ENCODE data around the gene XRCC2. TPM values are rescaled to one million over a fixed set of nuclear protein-coding genes. Genes with fewer than 3 reads are reported as not detected.

Gene XRCC2
- polyA plus RNA-seq, 1 donor from 2014 or later, result 0.89 TPM

- no peak overlapping the region for H3K9ac ChIP-seq (ENCODE audit: low read length)
- no peaks in the 10 kb centered on the region for H3K36me3 ChIP-seq (ENCODE audit: insufficient read depth, low read length)
- H3K27me3 ChIP-seq (ENCODE audit: insufficient read depth, low read depth, low read length), result no peaks in the 10 kb centered on the region
- no peak overlapping the region for H2AFZ ChIP-seq (ENCODE audit: low read depth, low read length)
- no peaks in the 10 kb centered on the region for H3F3A ChIP-seq (ENCODE audit: insufficient read depth, low read length, poor library complexity, severe bottlenecking)
- H4K20me1 ChIP-seq (ENCODE audit: insufficient read depth), result no peaks in the 10 kb centered on the region
- H3K4me3 ChIP-seq (ENCODE audit: low read length), result no peak overlapping the region
- no peak overlapping the region for H3K27ac ChIP-seq (ENCODE audit: low read length)
- peaks cover 27% of the 10 kb centered on the region for H3K79me2 ChIP-seq (replicated peaks; ENCODE audit: insufficient read depth, low read length)
- H3K9me3 ChIP-seq (ENCODE audit: low read length), result no peaks in the 10 kb centered on the region
- no peak for TF ChIP-seq TAF1 (IDR thresholded peaks at IDR 0.05; ENCODE audit: low read depth)
- TF ChIP-seq EP300 (conservative IDR thresholded peaks at IDR 0.05; ENCODE audit: poor library complexity, severe bottlenecking), result no peak
- TF ChIP-seq MXI1 (conservative IDR thresholded peaks at IDR 0.05; ENCODE audit: poor library complexity, severe bottlenecking), result no peak
- TF ChIP-seq EZH2 (IDR thresholded peaks at IDR 0.05; ENCODE audit: borderline replicate concordance, insufficient read depth, low read length, poor library complexity, severe bottlenecking), result no peak
- TF ChIP-seq CTCF (IDR thresholded peaks at IDR 0.05; ENCODE audit: poor library complexity, severe bottlenecking), result no peak
- no peak for TF ChIP-seq POLR2AphosphoS5 (IDR thresholded peaks at IDR 0.05)
- TF ChIP-seq SMC3 (conservative IDR thresholded peaks at IDR 0.05; ENCODE audit: poor library complexity), result no peak
- TF ChIP-seq RAD21 (conservative IDR thresholded peaks at IDR 0.05), result no peak
- no peak for TF ChIP-seq REST (IDR thresholded peaks at IDR 0.05; ENCODE audit: borderline replicate concordance)
- H3K4me2 ChIP-seq (ENCODE audit: low read length), result no peak overlapping the region
- no peaks in the 10 kb centered on the region for H3K9me2 ChIP-seq (ENCODE audit: insufficient read depth, low read length)
These were observed 2.0 kb downstream of the XRCC2 start for GRCh38 chr7:152673897-152674296.

GRCh38 chr7:152672626-152673025 lies 3.3 kb downstream of the XRCC2 start:
- TF ChIP-seq RAD21 (conservative IDR thresholded peaks at IDR 0.05) (no peak), MXI1 (conservative IDR thresholded peaks at IDR 0.05; ENCODE audit: poor library complexity, severe bottlenecking) (no peak), EP300 (conservative IDR thresholded peaks at IDR 0.05; ENCODE audit: poor library complexity, severe bottlenecking) (no peak), TAF1 (IDR thresholded peaks at IDR 0.05; ENCODE audit: low read depth) (no peak), POLR2AphosphoS5 (IDR thresholded peaks at IDR 0.05) (no peak), SMC3 (conservative IDR thresholded peaks at IDR 0.05; ENCODE audit: poor library complexity) (no peak), CTCF (IDR thresholded peaks at IDR 0.05; ENCODE audit: poor library complexity, severe bottlenecking) (no peak), EZH2 (IDR thresholded peaks at IDR 0.05; ENCODE audit: borderline replicate concordance, insufficient read depth, low read length, poor library complexity, severe bottlenecking) (no peak), REST (IDR thresholded peaks at IDR 0.05; ENCODE audit: borderline replicate concordance) (no peak)
- H3K27ac ChIP-seq (ENCODE audit: low read length), result no peak overlapping the region
- no peaks in the 10 kb centered on the region for H3K36me3 ChIP-seq (ENCODE audit: insufficient read depth, low read length)
- peaks cover 30% of the 10 kb centered on the region for H3K79me2 ChIP-seq (replicated peaks; ENCODE audit: insufficient read depth, low read length)
- H3K27me3 ChIP-seq (ENCODE audit: insufficient read depth, low read depth, low read length), result no peaks in the 10 kb centered on the region
- H3K4me2 ChIP-seq (ENCODE audit: low read length), result no peak overlapping the region
- no peak overlapping the region for H2AFZ ChIP-seq (ENCODE audit: low read depth, low read length)
- H4K20me1 ChIP-seq (ENCODE audit: insufficient read depth), result no peaks in the 10 kb centered on the region
- no peak overlapping the region for H3K9ac ChIP-seq (ENCODE audit: low read length)
- no peaks in the 10 kb centered on the region for H3K9me3 ChIP-seq (ENCODE audit: low read length)
- H3F3A ChIP-seq (ENCODE audit: insufficient read depth, low read length, poor library complexity, severe bottlenecking), result no peaks in the 10 kb centered on the region
- no peaks in the 10 kb centered on the region for H3K9me2 ChIP-seq (ENCODE audit: insufficient read depth, low read length)
- no peak overlapping the region for H3K4me3 ChIP-seq (ENCODE audit: low read length)

Measured in neural cell (in vitro differentiated cells).